Astrocyte of the cerebellum (primary cell): ENCODE data around the gene GALNT17.
"Not testable (repeated sequence)": the region's sequence is repeated elsewhere in the genome, so short reads cannot be mapped to it uniquely, and the experiment has no call there.

Experiments used
- DNase-seq: peaks from one replicate; pipeline ENCODE4 v3.0.0-alpha.2; 2011; ENCODE audit warnings: low read depth
- H3K4me3 ChIP-seq: 2 replicates; pipeline ENCODE4 v1.5.1; 2011; ENCODE audit warnings: mild to moderate bottlenecking, low read depth, low read length, moderate library complexity
- CTCF ChIP-seq: IDR thresholded peaks from 2 replicates; pipeline ENCODE4 v1.5.1; 2012; ENCODE audit warnings: low read length, low read depth, moderate library complexity, mild to moderate bottlenecking; ENCODE audit errors: missing control alignments
- in situ Hi-C: cut with HindIII; loops from 2 replicates; pipeline ENCODE4 v1.10.0; 2017; ENCODE audit warnings: low sequenced_read_pairs

The GALNT17 gene

DNA sequence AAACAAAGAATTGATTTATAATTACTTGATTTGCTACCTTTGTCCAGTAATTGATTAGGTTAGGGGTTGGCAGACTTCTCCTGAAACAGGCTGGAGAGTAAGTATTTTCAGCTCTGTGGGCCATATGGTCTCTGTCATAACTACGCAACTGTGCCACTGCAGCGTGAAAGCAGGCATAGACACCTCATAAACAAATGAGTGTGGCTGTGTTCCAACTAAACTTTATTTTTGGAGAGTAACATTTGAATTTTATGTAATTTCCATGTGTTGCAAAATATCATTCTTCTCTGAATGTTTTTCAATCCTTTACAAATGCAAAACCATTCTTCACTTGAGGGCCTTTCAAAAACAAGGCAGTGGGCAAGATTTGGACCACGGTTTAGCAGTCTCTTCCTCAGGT is 76.9 kb downstream of the GALNT17 start:
- no peak overlapping the region for H3K4me3 ChIP-seq
- TF ChIP-seq CTCF, result no peak
- DNase-seq, result no peak
- in situ Hi-C loops, result no loop called here

GRCh38 chr7:71209484-71209883 is 77.5 kb downstream of the GALNT17 start:
- H3K4me3 ChIP-seq, DNase-seq, in situ Hi-C loops: not testable (repeated sequence)

- in situ Hi-C loops, result no loop called here
- no peak overlapping the region for H3K4me3 ChIP-seq
- DNase-seq, result no peak
- TF ChIP-seq CTCF, result no peak
These were observed 78.3 kb downstream of the GALNT17 start for GRCh38 chr7:71210220-71210619.

GRCh38 chr7:71212433-71212832 is 80.5 kb downstream of the GALNT17 start:
- in situ Hi-C loops, H3K4me3 ChIP-seq, DNase-seq: not testable (repeated sequence)

DNA sequence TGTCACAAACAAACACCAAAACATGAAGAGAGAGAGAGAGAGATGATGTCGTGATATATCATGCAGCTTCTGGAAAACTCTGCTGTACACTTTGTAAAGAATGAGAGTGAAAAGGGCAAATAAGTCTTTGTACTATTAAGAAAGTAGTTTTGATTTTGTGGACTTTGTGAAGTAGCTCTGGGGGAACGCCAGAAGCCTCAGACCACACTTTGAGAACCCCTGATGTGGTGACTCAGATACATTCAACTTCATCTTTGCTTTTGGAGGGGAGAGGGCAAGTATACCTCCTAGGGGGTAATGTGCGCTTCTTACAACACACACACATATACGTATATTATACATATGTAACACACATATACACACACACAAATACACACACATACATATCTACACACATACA is 84.3 kb downstream of the GALNT17 start:
- no peak for TF ChIP-seq CTCF
- no peak overlapping the region for H3K4me3 ChIP-seq
- in situ Hi-C loops, result no loop called here
- peak; percentile 76 for DNase-seq

DNA sequence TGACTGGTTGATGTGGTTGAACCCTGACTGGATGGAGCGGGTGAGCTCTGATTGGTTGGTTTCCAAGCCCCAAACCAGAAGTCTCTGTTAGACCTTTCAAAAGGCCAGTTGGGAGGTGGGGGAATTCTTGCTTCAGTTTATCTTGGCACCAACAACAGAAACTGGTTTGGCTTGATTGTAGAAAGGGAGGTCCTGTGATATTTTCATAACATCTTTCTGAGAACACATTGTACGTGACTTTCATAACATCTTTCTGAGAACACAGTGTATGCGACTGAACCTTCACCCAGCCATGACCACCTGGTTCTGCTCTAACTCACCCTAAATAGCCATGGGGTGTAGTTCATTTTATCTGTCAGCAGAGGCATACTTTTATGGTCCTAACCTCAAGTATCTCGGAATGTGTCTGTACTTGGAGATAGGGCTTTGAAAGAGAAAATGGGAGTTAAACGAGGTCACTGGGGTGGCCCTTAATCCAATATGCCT is 88.3 kb downstream of the GALNT17 start:
- DNase-seq, result peak; percentile 45
- TF ChIP-seq CTCF, result no peak
- in situ Hi-C loops, result no loop called here
- H3K4me3 ChIP-seq, result no peak overlapping the region

DNA sequence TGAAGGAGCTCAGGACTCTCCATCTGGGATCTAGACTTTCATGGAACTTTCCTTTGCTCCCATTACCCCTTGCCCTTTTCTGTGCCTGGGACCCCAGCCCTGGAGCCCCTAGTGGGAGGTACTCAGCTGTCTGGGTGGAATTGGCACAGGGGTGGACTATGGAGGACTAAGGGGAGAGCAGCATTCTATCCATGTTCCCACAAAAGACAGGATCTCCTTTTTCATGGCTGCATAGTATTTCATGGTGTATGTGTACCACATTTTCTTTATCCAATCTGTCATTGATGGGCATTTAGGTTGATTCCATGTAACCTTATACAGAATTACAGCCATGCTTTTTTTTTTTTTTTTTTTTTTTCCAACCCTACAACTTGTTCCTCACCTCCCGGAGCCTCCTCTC is 89.1 kb downstream of the GALNT17 start:
- no peak for TF ChIP-seq CTCF
- DNase-seq, result no peak
- in situ Hi-C loops, result no loop called here
- no peak overlapping the region for H3K4me3 ChIP-seq

DNA sequence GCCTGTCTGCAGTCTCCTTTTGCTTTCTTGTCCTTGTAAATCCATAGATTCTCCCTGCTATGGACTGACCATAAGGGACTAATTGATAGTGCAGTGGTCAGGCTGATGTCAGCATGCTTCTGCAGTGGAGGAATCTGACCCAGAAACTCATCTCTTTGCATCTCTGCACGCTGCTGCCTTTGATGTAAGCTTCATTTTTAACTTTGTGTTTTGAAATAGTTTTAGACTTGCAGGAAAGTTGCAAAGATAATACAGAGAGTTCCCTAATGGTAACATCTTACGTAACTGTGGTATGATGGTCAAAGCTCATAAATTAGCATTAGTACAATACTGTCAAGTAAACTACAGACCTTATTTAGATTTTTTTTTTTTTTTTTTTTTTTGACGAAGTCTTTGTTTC is 89.6 kb downstream of the GALNT17 start:
- no peak for DNase-seq
- H3K4me3 ChIP-seq, result no peak overlapping the region
- in situ Hi-C loops, result no loop called here
- no peak for TF ChIP-seq CTCF
